ENCODE results near the gene ARF1. TPM values are rescaled to one million over a fixed set of nuclear protein-coding genes. Genes with fewer than 3 reads are reported as not detected.

ARF1 gene
- total and polyA plus RNA-seq, 2 experiments from 2014 or later, result 250 to 609 TPM

DNA sequence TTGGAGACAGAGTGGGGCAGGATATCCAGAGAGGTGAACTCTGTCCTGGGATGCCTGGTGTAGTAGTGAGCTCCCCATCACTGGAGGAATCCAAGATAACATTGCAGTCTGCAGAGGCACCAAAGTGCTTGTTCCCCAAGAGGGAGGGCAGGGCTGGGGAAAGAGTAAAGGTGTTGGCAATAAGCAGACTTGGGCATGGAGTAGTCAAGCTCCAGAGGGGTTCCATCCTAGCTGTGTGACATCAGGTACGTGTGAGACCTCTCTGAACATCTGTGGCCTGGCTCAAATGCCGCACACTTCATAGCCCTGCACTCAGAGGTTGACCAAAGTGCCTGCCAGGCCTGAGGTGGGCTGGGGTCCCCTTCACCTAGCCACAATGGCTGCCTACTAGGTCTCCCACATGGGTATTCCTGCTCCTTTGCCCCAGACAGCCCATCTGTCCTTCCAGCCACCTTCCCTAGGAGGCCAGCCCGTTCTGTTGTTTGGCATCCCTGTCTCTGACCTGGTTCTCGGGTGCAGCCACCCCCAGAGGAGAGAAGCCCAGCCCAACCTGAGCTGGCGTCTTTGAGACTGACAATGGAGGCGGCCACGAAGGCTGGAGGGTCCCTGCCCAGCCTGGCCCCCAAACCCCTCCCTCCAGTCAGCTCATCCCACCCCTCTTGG, 2.8 kb upstream of the ARF1 start:
- H3K79me2 ChIP-seq, result peaks cover 43% of the 10 kb centered on the region
- WGBS (ENCODE audit: low lambda C conversion rate, missing lambda C conversion rate), result 85% methylated on average over 7 of the region's 7 CpGs
- H3K36me3 ChIP-seq (replicated peaks; ENCODE audit: insufficient read depth, low read depth), result no peaks in the 10 kb centered on the region

DNA sequence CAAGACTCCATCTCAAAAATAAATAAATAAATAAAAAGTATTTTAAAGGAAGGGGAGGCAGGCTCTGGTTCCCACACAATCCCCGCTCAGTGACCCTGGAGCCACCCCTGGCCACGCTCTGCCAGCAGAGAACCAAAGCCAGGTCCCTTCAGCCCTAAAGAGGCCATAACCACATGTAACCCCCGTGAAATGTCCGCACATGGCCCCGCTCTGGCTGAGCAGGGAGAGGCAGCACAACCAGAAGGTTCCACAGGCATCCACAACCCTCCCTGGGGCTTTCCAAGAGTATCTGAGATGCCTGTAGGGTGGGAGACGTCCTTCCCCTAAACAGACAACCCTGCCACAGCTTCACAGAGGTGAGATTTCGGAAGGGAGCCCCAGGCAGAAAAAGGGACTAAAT, 1.4 kb upstream of the ARF1 start:
- H3K36me3 ChIP-seq (replicated peaks; ENCODE audit: insufficient read depth, low read depth), result no peaks in the 10 kb centered on the region
- H3K9me2 ChIP-seq (replicated peaks; ENCODE audit: insufficient read depth), result no peaks in the 10 kb centered on the region
- TF ChIP-seq, protein P1, sequence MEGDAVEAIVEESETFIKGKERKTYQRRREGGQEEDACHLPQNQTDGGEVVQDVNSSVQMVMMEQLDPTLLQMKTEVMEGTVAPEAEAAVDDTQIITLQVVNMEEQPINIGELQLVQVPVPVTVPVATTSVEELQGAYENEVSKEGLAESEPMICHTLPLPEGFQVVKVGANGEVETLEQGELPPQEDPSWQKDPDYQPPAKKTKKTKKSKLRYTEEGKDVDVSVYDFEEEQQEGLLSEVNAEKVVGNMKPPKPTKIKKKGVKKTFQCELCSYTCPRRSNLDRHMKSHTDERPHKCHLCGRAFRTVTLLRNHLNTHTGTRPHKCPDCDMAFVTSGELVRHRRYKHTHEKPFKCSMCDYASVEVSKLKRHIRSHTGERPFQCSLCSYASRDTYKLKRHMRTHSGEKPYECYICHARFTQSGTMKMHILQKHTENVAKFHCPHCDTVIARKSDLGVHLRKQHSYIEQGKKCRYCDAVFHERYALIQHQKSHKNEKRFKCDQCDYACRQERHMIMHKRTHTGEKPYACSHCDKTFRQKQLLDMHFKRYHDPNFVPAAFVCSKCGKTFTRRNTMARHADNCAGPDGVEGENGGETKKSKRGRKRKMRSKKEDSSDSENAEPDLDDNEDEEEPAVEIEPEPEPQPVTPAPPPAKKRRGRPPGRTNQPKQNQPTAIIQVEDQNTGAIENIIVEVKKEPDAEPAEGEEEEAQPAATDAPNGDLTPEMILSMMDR (IDR thresholded peaks at IDR 0.05; ENCODE audit: poor library complexity), result no peak
- TF ChIP-seq EZH2 (IDR thresholded peaks at IDR 0.05; ENCODE audit: borderline replicate concordance) (no peak), EZH2phosphoT487 (IDR thresholded peaks at IDR 0.05; ENCODE audit: low read depth, severe bottlenecking, unreplicated experiment) (no peak)
- 86% methylated on average over 7 of the region's 7 CpGs for WGBS (ENCODE audit: low lambda C conversion rate, missing lambda C conversion rate)
- H4K20me1 ChIP-seq (ENCODE audit: insufficient read depth, poor library complexity, severe bottlenecking), result peaks cover 31% of the 10 kb centered on the region
- no peak for DNase-seq (ENCODE audit: low spot score)
- H3K27ac ChIP-seq, result no peak overlapping the region
- no peak overlapping the region for H2AFZ ChIP-seq
- H3K4me2 ChIP-seq, result peak overlapping the region; percentile 95
- H3K27me3 ChIP-seq, result no peaks in the 10 kb centered on the region
- H3K4me3 ChIP-seq, result no peak overlapping the region
- H3K79me2 ChIP-seq, result peaks cover 57% of the 10 kb centered on the region
- no peaks in the 10 kb centered on the region for H3K9me3 ChIP-seq (ENCODE audit: low read depth)
- H3K4me1 ChIP-seq (ENCODE audit: insufficient read depth), result peaks cover 27% of the 10 kb centered on the region

More for the DNA sequence above, 2.8 kb upstream of the ARF1 start:
- Histone ChIP-seq H3K4me1 (ENCODE audit: insufficient read depth) (peaks cover 13% of the 10 kb centered on the region), H4K20me1 (ENCODE audit: insufficient read depth, poor library complexity, severe bottlenecking) (peaks cover 17% of the 10 kb centered on the region), H3K9me2 (replicated peaks; ENCODE audit: insufficient read depth) (no peaks in the 10 kb centered on the region), H3K27ac (no peak overlapping the region), H2AFZ (no peak overlapping the region), H3K27me3 (no peaks in the 10 kb centered on the region), H3K4me3 (no peak overlapping the region), H3K4me2 (no peak overlapping the region), H3K9me3 (ENCODE audit: low read depth) (no peaks in the 10 kb centered on the region)
- DNase-seq (ENCODE audit: low spot score), result no peak
- no peak for TF ChIP-seq EZH2 (IDR thresholded peaks at IDR 0.05; ENCODE audit: borderline replicate concordance)
- TF ChIP-seq, protein P1 (IDR thresholded peaks at IDR 0.05; ENCODE audit: poor library complexity), result no peak
- no peak for TF ChIP-seq EZH2phosphoT487 (IDR thresholded peaks at IDR 0.05; ENCODE audit: low read depth, severe bottlenecking, unreplicated experiment)

DNA sequence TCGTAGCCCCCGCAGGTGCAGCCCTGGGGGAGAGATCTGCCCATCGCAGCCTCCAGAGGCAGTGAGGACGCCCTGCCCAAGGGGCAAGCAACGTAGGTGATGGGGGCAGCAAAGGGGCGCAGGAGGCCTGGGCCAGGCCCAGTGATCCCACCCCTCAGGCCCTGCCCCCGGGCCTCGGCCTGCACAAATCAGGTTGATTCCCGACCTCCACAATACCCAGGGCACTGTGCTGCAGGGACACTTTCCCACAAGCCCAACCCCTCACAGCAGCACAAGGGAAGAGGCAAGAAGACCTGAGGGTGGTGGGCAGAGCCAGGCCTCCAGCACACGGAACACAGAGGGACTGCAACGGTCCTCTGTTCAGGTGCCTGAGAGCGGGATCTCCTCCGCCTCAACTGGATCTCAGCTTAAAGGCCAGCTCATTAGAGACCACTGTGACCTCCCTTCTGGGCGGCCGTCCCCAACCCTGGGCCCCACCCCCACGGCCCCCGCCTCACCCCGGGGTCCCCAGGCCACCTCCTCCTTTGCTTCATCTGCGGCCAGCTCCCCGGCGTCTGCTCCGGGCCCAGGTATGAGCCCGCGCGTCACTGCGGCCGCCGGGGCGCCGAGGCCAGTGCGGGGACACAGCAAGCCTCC, 812 bp upstream of the ARF1 start:
- Histone ChIP-seq H3K9me2 (replicated peaks; ENCODE audit: insufficient read depth) (no peaks in the 10 kb centered on the region), H3K36me3 (replicated peaks; ENCODE audit: insufficient read depth, low read depth) (no peaks in the 10 kb centered on the region), H3K4me1 (ENCODE audit: insufficient read depth) (peaks cover 32% of the 10 kb centered on the region), H3K79me2 (peaks cover 63% of the 10 kb centered on the region), H4K20me1 (ENCODE audit: insufficient read depth, poor library complexity, severe bottlenecking) (peaks cover 36% of the 10 kb centered on the region), H3K27ac (peak overlapping the region; percentile 42), H3K4me2 (peak overlapping the region; percentile 95), H3K4me3 (peak overlapping the region; percentile 48), H3K27me3 (no peaks in the 10 kb centered on the region), H3K9me3 (ENCODE audit: low read depth) (no peaks in the 10 kb centered on the region), H2AFZ (peak overlapping the region; percentile 84)
- 17% methylated on average over 23 of the region's 31 CpGs for WGBS (ENCODE audit: low lambda C conversion rate, missing lambda C conversion rate)
- no peak for TF ChIP-seq EZH2 (IDR thresholded peaks at IDR 0.05; ENCODE audit: borderline replicate concordance)
- DNase-seq (ENCODE audit: low spot score), result peak; percentile 40
